GM18505 (cell line): Measurements from ENCODE around the gene ZSCAN21.

Experiments used
- ATAC-seq: cut with Tn5 transposase; IDR thresholded peaks from one replicate; pipeline ENCODE4 v1.9.1; 2021; ENCODE audit not compliant: unreplicated experiment
- POLR2A ChIP-seq: IDR thresholded peaks from 4 replicates; pipeline ENCODE4 v1.6.1; 2011; ENCODE audit warnings: borderline replicate concordance; ENCODE audit not compliant: insufficient read depth, insufficient read length; ENCODE audit errors: extremely low read depth

Gene ZSCAN21

GRCh38 chr7:100101016-100101862, 51.7 kb downstream of the ZSCAN21 start, which contains the start of the genes AP4M1 and MCM7:
Gene AP4M1 (plus strand): TSS chr7:100101643. CDS start chr7:100101715, 72 bp downstream.
Gene MCM7 (minus strand): TSS chr7:100101397. CDS start chr7:100101294, 103 bp downstream.
- peak; percentile 53 for TF ChIP-seq POLR2A
- peak; percentile 82 for ATAC-seq

GRCh38 chr7:100102950-100103840, 53.6 kb downstream of the ZSCAN21 start:
- ATAC-seq = no peak
- no peak for TF ChIP-seq POLR2A

- TF ChIP-seq POLR2A = no peak
- no peak for ATAC-seq
Observed at GRCh38 chr7:100105534-100105933, 56.0 kb downstream of the ZSCAN21 start.

GRCh38 chr7:100106633-100107032, 57.1 kb downstream of the ZSCAN21 start:
- ATAC-seq = no peak
- TF ChIP-seq POLR2A = no peak

GRCh38 chr7:100107125-100107737, 57.7 kb downstream of the ZSCAN21 start:
- no peak for TF ChIP-seq POLR2A
- no peak for ATAC-seq

- TF ChIP-seq POLR2A = no peak
- ATAC-seq = no peak
Observed at GRCh38 chr7:100107890-100108289, 58.3 kb downstream of the ZSCAN21 start.

- no peak for ATAC-seq
- no peak for TF ChIP-seq POLR2A
Observed at GRCh38 chr7:100109521-100110163, 60.1 kb downstream of the ZSCAN21 start.

- ATAC-seq = no peak
- no peak for TF ChIP-seq POLR2A
Observed at GRCh38 chr7:100111156-100111555, 61.6 kb downstream of the ZSCAN21 start.

GRCh38 chr7:100111914-100112313, 62.3 kb downstream of the ZSCAN21 start:
- no peak for TF ChIP-seq POLR2A
- no peak for ATAC-seq
